Stimulated activated CD8-positive, alpha-beta memory T cell treated with anti-CD3 and anti-CD28 coated beads, Interleukin-15, amount 100 ng/mL, for 24 hours (primary cell): ENCODE data around the gene ARRB1.
"Not testable (repeated sequence)": the region's sequence is repeated elsewhere in the genome, so short reads cannot be mapped to it uniquely, and the experiment has no call there.

ENCODE experiments used
- DNase-seq: peaks from one replicate; pipeline ENCODE4 v3.0.0-alpha.2; 2020; ENCODE audit warnings: low read depth

ARRB1 gene

DNA sequence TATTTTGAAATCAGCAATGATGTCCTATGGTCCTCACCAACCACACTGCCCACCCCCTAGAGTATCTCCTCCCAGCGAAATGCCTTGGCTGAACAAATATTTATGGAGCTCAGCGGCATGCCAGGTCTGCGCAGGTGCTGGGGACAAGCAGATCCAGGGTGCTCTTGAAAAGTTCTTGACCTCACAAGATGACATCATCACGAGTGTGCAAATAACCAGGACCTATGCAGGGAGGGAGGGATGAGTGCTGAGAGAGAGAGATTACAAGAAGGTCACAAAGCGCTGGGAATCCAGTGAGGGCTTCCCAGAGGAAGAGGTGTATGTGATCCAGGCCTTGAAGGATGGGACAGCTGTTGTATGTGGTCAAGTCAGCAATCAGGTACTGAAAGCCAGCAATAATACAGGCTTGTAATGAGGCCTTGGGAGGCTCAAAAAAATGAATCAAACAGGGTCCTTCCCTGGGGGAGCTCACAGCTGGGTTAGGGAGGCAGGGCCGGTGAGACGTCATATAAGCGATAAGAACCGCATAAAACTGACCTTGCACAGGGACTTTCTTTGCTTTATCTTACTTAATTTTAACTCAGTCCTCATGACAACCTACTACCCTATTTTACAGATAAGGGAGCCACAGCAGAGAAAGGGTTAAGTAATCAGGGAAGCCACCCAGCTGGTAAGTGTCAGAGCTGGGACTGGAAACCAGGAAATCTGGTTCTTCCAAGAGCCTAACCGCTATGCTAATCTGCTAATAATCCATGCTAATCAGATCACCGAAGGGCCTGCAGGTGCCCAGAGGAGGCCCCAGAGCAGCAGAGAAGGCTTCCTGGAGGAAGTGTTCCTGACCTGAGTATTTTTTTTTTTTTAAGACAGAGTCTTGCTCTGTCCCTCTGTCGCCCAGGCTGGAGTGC lies 8.2 kb downstream of the ARRB1 start:
- DNase-seq = no peak

DNA sequence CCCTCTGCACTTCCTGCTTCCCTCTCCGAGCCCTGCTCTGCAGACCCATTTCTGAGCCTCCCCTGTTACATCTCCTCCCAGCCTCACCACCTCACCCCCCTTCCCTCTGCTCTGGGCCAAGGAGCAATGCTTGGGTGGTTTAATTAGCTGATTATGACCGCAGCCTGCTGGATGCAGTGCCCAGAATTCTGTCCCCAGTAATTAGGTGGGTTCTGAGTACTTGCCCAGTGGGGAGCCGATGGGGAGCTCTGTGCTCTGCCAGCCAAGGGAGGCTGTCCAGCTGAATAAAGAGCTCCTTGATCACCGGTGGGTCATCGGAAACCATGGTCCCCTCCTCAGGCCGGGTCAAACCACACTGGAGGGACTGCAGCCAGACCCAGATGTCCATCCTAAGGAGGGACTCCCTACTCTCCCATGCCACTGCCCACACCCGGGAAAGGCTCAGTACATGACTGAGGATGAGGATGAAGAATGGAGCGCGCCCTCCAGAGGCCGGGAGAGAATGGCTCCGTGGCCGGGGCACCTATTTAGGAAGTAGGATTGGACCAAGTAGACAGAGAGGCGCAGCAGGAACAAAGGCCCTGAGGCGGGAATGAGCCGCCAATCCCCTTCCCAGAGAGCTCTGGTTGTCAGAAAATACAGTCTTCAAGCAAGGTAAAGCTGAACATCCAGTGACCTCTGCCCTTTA lies 9.1 kb downstream of the ARRB1 start:
- no peak for DNase-seq

DNA sequence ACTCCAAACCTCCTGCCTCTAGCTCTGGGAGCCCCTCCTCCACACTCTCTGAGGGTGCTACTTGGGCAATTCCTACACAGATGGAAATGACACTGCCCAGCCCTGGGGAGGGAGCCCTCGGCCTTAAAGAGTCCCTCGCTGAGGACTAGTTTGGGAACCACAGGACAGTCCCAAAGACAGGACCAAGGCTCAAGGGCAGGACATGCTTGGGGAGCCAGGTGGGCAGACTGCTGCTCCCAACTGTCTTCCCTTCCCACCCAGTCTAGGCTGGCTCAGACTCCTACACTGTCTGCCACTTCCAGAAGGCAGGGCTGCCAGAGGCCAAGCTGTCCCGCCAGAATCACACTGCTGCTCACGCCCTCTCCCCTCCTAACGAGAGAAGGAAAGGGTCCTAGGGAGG lies 9.8 kb downstream of the ARRB1 start:
- DNase-seq = no peak

DNA sequence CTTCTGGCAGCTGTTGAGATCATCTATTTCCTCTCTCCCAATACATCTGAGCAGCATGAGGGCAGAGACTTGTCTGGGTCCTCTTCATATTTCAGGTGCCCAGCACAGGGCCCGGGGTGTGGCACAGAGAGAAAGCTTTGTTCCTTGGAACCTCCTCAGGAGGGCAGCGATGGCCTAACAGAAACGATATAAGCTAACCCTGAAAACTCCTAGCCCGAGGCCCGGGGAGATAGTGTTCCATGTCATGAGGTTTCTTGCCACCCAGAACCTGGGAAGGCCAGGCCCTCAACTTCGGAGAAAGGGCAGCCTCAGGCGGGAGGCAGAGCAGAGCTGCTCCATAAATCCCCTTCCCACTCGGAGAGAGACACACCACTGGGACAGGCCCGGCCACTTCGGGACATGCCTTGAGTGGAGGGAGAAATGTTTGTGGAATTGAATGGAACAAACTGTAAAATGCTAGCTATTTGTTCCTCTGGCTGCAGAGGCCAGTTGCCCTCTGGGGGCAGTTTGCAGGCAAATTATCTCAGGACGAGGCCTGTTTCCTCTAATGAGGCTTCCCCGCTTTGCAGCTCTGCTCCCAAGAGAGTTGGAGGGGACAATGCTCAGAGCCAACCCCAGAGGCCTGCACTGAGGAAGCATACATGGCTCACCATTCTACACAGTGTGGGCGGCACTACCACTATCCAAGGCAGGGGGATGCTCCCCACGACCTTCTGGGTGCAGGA lies 11.6 kb downstream of the ARRB1 start:
- DNase-seq = no peak

DNA sequence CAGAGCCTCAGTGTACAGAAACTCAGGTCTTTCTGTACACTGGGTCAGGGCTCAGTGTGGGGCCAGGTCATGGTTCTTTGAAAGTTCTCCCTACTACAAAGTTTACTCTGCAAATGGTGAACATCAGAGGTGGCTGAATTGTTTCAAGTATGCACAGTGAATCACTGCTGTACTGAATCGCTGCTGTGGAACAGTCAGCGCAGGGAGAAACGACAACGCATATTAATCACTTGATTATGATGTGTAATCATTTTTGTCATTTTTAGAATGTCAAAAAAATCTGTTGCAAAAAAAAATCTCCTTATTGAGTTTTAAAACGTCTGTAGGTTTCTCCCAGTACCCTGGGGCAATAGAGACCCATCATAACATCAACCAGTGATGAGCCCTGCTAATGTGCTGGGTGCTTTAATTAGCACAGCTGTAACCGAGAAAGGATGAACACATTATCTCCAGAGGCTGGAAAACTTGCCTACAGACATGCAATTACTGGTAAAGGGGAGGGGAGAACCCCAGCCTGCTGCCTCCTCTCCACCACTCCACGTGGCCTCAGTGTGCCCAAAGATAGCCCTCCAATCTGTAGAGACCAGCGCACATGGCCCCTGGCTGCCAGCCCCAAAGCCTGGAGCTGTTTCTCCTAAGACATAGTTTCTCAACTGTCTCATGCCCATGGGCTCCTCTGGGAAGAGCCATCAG lies 12.8 kb downstream of the ARRB1 start:
- DNase-seq = no peak

DNA sequence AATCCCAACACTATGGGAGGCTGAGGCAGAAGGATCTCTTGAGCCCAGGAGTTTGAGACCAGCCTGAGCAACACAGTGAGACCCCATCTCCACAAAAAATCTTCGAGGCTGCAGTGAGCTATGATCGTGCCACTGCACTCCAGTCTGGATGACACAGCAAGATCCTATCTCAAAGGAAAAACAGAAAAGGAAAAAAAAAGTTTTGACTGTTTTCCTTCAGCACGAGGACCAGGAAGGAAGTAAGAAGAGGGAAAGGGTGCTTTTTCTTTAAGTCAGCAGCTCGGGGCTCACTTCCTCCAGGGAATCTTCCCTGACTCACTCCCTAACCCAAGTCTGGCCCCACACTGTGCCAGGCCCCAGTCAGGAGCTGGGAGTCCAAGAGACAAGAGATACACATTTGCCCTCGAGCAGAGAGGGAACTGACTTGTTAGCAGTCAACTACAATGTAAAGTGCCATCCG lies 14.2 kb downstream of the ARRB1 start:
- no peak for DNase-seq

DNA sequence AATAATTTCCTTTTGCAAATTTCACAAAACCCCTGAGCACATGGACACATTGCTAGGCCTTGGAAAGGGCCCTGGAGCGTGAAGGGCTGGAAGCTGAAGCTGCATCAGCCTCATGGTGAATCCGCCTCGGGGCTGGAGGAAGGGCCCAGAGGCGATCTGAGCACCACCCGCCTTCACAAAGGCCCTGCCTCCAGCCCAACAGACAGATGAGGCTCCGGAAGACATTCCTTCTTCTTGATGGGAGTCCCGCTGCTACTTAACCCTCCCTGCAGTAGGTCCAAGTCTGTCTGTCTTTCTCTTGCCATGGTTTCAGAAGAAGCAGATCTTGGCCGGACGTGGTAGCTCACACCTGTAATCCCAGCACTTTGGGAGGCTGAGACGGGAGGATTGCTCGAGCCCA lies 16.5 kb downstream of the ARRB1 start:
- no peak for DNase-seq

DNA sequence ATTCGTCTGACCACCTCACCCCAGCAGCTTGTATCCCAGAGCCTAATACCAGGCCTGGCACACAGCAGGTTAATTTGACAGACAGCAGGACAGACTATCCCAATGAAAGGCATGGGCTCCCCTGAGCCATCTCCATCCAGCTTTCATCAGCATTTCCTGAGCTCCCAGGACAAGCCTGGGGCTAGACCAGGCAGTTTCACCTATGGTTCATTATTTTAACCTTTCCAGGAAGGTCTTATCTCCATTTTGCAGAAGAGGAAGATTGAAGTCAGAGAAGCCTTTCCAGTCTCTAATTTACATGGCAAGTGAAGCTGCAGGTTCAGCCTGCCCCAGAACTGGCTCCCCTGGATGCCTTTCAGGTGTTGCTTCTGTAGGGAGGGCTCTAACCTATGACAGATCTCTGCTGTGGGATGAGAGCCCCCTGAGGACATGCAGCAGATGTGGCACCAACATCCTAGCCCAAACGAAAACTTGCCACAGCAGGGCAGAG lies 17.0 kb downstream of the ARRB1 start:
- DNase-seq = no peak

DNA sequence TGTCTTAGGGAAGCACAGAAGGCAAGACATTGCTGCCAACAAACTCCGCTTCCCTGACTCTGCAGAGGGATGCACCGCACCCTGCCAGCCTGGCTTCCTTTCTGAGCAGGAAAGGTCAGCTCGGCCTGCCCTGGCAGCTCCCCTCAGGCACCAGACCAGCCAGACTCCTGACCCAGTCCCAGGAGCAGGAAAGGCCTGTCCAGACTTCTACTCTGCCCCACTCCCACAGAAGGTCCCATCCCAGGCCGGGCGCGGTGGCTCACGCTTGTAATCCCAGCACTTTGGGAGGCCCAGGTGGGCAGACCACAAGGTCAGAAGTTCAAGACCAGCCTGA lies 17.7 kb downstream of the ARRB1 start:
- DNase-seq = no peak

DNA sequence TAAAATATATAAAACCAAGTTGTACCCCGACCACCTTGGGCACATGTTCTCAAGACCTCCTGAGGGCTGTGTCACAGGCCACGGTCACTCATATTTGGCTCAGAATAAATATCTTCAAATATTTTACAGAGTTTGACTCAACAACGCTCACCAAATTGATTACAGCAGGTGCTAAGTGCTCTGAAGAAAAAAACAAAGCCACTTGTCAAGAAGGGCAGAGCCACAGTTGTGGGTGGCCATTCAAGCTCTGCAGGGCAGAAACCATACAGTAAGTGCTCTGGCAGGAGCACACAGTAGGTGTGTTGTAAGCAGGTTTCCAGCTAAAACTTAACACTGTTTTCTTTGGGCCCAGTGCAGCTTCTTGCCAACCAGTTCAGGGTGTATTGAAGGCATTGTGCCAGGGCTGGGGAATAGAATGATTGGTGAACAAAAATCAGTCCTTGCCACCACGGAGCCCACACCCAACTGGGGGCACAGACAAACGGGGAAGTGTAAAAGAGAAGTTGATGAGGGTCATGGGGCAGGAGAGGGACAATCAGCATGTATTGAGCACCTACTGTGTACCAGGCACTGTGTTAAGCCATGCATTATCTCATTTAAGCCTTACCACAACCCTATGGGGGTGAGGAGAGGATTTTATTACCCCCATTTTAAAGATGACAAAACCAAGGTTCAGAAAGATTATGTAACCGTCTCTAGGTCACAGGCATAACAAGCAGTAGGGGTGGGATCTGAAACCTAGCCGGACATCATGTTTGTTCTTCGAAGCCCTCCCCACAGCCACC lies 18.2 kb downstream of the ARRB1 start:
- no peak for DNase-seq

DNA sequence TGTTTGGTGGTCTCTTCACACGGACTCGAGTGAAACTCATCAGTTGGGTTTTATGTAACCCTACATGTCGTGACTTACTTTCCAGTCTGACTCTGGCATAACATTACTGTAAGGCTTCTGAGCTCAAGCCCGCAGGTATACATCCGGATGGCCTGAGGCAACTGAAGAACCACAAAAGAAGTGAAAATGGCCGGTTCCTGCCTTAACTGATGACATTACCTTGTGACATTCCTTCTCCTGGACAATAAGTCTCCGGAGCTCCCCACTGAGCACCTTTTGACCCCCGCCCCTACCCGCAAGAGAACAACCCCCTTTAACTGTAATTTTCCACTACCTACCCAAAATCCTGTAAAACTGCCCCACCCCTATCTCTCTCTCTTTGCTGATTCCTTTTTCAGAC lies 19.7 kb downstream of the ARRB1 start:
- not testable (repeated sequence) for DNase-seq

DNA sequence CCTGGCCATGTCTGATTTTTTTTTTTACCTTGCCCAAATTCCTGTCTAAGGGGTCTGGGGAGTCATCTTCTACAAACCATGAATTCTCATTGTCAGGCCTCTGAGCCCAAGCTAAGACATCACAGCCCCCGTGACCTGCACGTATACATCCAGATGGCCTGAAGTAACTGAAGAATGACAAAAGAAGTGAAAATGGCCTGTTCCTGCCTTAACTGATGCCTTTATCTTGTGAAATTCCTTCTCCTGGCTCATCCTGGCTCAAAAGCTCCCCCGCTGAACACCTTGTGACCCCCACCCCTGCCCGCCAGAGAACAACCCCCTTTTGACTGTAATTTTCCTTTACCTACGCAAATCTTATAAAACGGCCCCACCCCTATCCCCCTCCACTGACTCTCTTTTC lies 20.2 kb downstream of the ARRB1 start:
- DNase-seq = not testable (repeated sequence)

DNA sequence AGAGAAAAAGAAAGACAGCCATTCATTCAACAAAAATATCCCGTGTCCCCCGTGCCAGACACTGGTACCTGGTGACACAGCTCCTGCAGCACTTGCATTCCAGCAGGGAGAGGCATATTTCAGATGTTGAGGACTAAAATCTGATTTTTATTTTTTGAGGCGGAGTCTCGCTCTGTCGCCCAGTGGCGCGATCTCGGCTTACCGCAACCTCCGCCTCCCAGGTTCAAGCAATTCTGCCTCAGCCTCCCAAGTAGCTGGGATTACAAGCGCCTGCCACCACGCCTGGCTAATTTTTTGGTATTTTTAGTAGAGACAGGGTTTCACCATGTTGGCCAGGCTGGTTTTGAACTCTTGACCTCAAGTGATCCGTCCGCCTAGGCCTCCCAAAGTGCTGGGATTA lies 20.6 kb downstream of the ARRB1 start:
- DNase-seq = not testable (repeated sequence)

DNA sequence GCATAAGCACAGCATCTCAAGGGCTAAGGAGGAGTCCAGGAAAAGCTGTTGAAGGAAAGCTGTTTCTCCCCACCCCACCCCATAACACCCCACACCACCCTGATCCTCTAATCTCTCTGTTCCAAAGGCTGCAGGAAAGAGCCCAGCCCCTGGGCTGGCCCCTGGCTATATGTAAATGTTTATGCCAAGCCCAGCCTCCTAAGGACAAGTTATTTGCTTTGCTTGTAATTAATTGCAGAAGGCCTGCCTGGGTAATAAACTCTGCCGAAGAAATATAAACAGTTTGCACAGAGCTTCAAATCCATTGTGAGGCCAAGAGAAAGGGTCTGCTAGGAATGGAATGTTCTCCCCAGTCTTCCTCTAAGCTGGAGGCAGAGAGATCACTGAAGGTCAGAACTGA lies 21.2 kb downstream of the ARRB1 start:
- no peak for DNase-seq

DNA sequence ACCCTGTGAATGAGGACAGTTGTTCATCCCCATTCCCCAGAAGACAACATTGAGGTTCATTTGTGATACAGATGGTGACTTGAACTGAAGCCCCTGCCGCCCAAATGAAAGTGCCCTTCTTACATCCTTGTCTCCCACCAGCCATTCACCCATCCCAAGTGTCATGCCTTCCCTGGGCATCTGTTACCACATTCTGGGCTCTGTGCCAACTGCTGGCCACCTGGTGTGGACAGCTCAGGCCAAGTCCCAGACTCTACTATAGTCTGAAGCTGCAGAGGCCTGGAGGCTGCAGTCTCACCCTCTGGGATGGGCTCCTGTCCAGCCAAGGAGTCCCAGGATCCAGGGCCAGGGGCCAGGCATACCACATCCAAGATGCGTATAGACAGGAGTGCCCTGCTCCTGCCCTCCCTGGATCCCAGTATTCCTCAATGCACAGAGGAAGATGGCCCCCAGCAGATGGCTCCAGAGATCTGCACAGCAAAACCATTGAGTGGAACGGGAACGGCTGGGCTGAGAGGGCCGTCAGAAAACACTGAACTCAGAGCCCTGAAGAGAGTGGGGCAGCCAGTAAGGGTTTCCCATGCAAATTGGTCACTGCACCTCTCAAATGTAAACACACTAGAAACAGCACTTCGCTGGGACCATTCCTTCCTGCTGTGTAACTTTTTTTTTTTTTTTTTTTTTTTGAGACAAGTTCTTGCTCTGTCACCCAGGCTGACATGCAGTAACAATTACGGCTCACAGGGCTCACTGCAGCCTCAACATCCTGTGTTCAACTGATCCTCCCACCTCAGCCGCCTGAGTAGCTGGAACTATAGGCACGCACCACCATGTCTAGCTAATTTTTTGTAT lies 22.8 kb downstream of the ARRB1 start:
- DNase-seq = no peak

DNA sequence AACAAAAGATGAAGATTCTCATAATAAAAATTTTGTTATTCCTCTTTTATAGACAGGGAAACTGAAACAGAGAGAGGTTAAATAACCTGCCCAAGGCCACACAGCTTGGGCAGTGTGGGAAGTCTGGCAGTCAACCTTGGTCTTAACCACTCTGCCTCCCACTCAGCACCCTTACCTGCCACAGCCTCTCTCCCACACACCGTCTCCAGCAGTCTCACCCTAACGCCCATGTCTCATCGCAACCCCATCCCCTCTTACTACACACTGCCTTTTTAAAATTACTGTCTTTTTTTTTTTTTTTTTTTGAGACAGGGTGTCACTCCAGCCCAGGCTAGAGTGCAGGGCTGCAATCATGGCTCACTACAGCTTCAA lies 25.0 kb downstream of the ARRB1 start:
- no peak for DNase-seq

DNA sequence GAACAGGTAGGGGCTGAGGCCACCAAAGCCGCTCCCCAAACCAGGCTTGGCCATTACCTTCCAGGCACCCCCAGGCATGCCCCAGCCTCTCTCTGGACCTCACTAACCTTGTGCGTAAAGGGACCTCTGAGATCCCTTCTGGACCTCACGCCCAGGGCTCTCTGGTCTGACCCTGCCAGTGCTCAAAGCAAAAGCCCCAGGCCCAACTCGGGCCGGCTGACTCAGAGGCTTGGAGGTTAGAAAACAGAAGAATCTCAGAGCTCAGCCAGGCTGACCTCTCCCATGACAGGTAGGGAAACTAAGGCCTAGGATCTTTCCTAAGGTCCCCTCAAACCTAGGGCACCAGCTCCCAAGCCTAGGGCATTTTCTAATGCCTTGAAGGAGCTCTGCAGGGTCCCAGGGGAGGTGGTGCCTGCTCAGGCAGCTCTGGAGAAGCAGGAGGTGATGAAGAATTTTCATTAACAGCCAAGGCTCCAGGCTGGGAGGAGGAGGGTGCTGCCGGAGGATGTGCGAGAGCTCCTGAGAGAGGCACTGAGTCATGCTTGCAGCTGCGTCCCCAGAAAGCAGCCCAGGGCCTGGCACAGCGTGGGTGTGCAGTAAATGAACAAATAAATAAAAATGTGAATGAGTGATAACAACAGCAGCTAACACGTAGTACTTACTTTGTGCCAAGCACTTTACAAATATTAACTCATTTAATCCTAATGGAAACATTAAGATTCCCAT lies 25.6 kb downstream of the ARRB1 start:
- no peak for DNase-seq

DNA sequence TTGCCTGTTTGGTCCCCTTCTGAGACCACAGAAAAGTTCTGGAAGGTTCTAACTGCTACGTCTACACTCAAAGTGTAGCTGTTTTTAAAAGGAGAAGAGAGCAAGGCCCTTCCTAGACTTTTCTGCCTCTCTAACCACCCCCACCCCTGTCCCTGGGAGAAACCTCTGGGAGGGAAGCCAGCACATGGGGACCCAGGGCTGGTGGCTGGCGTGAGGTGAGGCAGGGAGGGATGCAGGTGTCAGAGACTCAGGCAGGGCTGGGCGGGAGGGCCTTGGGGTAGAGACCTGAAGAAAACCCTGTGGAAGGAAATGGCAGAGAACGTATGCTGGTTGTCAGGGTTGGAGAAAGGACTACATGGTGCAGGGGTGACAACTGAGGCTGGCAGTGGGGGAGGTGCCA lies 26.7 kb downstream of the ARRB1 start:
- no peak for DNase-seq

DNA sequence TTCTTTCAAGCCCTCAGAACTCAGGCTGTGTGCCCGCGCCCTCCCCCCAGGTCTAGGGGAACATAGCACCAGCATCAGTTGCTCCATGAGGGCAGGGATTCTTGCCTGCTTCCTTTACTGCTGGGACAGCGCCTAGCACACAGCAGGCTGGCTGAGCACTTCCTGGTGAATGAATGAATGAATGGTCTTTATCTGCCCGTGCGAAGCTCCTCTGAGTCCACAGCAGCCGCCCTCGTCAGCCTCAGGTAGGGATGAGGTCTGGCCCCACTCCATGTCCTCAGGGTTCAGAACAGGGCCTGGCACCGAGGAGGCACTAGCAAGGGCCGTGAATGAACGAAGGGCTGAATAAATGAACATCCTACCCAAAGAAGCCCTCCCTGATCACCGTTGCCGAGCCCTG lies 27.3 kb downstream of the ARRB1 start:
- DNase-seq = no peak

DNA sequence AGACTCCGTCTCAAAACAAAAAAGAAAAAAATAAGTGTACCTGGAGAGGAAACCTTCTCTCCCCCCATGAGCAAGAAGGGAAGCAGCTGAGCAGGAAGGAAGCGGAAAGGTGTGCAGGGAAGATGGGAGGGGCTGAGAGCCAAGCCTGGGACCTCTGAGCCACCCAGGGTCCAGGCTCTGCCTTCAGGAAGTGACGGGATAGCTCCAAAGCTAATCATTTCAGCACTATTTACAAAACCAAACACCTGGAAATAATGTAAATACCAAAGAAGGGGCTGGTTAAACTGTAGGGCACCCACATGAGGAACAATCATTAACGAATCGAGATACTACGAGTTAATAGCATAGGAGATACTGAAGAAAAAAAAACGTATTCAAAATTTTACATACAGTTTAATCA lies 27.9 kb downstream of the ARRB1 start:
- no peak for DNase-seq
